NCI-H2107 treated with DMSO at 0.1 percent for 48 hours (cell line): ENCODE results near the gene PARVB.

Source experiments
- DNase-seq: peaks from one replicate; lab custom pipeline; 2025; ENCODE audit not compliant: unreplicated experiment; lab: John Stamatoyannopoulos, UW

The PARVB gene

DNA sequence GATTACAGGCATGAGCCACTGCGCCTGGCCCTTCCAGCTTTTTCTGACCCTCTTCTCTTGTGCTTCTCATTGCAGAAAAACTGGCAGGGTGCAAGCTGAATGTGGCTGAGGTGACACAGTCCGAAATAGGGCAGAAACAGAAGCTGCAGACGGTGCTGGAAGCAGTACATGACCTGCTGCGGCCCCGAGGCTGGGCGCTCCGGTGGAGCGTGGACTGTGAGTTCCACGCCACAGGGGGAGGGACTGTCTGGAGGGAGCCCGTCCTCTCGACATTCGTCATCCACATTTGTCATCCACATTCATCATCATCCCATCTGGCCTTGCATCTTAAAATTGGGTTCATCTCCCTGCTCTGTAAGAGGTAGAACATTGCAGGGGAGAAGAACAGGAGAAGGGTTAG is 107.3 kb downstream of the PARVB start:
- no peak for DNase-seq

DNA sequence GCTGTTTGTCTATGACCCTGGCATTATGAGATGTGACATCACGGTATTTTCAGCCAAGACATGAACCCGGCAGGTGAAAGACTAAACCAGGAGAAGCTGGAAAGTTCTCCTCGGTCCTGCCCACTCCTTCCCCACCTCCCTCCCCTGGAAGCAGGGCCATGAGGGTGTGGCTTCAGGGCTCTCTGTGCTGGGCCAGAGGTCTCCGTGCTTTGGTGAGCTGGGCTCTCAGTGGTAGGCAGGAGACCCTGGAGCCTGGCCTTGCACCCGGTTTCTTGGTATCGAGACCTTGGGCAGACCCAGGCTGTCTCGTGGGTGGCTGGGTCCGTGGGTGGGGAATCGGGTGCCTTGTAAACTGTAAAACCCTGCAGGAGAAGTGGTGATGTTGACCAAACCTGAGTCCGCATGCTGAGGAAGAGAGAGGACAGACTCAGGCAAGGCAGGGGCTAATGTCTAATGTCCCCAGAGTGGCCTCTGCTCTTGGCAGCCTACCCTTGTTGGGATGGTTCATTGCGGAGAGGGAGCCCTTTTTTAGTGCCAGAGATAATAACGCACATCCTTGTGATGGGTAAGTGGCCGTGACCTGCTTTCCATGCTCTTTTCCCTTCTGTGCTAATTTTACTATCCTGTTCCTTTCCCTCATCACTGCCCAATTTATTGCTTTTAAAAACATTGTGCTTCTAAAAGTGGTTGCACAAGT is 108.0 kb downstream of the PARVB start:
- DNase-seq = no peak

- DNase-seq = peak; percentile 27
Measured at GRCh38 chr22:44132724-44133123, 108.6 kb downstream of the PARVB start.

DNA sequence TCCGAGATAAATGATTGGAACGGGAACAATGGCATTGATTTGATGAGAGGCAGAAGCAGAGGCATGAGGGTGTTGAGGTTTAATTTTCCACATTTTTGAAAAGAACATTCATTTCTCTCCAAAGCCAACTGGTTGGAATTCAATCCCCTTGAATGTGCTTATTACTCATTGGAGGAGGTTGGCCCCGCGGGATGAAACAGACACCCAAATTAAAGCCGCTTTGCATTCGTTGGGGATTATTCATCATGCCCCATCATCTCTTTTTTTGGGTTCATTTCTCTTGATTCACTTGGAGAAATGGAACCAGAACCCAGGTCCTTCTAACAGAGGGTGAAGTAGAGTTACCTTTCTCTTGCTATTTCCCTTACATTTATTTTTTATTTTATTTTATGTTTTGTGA is 109.1 kb downstream of the PARVB start:
- DNase-seq = no peak

GRCh38 chr22:44133901-44134571 is 109.9 kb downstream of the PARVB start:
- no peak for DNase-seq

GRCh38 chr22:44136112-44136511 is 112.0 kb downstream of the PARVB start:
- DNase-seq = no peak

GRCh38 chr22:44136786-44137185 is 112.7 kb downstream of the PARVB start:
- no peak for DNase-seq

DNA sequence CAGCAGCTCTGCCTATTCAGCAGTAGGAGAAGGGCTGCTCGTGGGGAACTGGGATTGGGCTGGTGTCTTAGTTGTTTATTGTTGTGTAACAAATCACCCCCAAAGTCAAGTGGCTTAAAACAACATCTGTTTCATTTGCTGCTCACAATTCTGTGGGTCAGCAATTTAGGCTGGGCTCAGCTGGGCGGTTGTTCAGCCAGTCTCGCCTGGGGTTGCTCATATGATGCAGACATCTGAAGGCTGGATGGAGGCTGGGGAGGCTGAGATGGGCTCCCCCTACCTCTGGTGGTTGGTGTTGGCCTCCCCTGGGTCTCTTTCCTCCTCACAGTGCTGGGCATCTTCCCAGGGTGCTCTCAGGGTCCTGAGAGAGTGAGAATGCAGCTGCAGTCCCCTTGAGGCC is 113.3 kb downstream of the PARVB start:
- no peak for DNase-seq

DNA sequence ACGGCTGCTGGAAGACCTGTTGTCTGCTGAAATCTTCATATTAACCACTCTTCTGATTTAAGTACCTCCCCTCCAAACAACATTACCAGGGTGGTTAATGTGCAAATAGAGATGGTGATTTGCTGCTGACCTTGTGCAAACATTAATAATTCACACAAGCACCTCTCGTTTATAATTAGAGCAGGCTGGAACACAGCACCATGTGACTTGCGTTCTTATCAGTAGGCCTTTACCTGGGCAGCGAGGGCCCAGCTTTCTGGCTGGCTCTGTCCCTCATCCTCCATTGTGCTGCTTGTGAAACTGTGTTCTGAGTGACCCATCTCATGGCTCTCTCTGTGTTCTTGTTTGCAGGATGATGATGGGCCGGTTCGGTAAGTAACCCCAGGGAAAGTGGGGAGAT is 115.7 kb downstream of the PARVB start:
- DNase-seq = no peak

- DNase-seq = no peak
Measured at GRCh38 chr22:44142421-44143104, 118.5 kb downstream of the PARVB start.

- DNase-seq = no peak
Measured at GRCh38 chr22:44143105-44143474, 119.0 kb downstream of the PARVB start.

DNA sequence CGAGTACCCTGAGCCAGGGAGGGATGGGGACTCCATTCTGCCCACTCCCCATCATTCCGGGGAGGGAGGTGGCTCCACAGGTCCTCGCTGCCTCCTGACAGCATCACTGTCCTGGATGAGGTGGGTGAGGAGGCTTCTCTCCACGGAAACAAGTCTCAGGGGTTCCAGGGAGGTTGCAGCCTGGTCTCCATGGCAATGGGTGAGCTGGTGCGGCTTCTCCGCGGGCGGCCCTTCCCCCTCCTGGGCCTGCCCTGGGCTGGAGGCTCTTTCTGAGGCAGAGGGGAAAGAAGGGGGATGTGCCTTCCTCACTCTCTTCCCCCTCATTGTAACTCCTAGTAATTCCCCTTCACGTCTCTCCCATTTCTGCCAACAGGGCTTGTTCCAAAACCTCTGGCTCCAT is 119.5 kb downstream of the PARVB start:
- DNase-seq = no peak

DNA sequence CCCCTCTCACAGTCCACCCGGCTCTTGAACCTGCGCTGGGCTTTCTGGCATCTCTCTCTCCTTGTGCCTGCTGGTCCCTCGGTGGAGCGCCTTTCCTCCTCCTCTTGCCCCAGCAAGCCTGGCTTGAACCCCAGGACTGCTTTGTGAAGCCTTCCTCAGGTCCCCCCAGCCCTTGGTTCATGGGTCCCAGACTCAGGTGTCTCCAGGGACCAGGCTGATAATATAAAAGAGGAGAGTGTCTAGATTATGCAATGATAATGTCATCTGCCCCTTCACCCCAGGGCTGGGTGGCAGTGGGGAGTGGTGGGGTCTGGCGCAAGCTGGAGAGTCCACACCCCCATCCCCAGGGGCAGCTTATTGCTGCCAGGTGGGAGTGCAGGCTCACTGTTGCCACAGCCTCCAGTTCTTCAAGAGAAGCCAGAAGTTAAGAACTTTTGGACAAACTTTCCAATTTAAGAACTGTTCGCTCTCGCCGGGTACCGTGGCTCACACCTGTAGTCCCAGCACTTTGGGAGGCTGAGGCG is 120.0 kb downstream of the PARVB start:
- DNase-seq = no peak

DNA sequence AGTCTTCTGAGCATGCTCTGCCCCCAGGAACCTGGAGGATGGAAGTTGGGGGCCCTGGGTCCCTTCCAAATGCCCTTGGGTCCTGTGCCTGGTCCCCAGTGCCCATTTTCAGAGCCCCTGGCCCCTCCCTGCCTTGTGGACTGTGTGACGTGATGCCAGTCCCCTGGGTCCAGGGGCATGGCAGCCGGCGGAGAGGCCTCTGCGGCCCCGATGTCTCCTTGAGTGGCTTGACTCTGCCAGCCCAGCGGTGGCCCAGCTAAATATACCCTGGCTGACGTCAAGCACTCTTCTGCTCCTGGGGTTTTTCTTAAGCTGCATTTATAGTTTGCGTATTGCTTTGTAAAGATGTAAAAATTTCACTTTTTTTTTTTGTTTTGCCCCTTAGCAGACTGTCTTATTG is 121.4 kb downstream of the PARVB start:
- DNase-seq = no peak

- DNase-seq = no peak
Measured at GRCh38 chr22:44146088-44146861, 122.2 kb downstream of the PARVB start.

DNA sequence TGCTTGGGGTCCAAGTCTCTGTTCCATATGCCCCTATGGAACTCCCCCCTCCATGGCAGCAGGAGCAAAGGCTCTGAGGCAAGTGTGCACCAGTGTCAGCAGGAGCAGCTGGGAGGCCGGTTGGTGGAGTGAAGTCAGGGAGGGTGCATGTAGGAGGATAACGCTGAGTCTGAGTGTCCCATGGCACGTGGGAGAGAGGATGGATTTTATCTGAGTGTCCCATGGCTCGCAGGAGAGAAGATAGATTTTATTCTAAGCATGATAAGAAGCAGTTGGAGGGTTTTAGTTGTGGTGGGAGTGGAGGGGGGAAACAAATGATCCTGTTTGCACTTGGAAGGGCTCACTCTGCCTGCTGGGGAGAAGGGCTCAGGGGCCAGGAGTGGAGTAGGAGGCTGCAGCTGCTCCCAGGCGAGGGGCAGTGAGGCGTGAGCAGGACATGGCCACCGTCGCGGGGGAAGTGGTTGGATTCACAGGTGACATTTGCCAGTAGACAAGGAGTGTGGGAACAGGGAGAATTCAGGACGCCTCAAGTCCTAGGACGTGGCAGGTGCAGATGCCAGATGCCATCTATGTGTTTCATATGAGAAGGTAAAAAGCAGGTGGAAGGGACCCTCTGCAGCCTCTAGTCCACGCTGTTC is 123.0 kb downstream of the PARVB start:
- no peak for DNase-seq

DNA sequence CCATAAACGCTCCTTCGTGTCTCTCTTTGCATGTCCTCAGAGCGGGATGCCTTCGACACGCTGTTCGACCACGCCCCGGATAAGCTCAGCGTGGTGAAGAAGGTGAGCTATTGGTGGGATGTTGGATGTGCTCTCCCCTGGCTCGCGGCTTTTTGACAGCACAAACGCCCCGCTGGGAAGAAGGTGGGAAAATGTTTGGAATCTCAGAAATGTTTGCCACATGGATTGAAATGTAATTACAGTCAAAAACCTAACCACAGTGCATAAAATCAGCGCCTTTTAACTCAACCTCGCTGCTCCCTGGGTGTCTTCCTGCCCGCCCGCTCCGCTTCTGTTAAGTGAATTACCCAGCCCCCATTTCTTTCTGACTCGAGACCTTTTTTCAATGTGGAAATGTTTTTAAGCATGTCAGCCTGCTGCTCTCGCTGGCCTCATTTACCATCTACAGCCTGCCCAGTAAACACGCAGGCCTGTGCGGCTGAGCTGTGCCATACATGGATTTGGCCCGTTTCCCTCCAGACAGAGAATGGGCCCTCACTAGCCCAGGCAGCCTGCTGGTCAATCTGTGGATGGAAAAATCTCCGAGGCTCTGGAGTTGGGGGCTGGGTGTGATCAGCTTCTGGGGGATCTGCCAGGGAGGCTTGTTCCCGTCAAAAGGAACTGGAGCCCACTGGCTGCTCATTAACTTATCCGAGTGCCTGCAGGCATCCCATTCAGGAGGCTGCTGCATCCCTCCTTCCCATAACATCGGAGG is 123.9 kb downstream of the PARVB start:
- no peak for DNase-seq

- no peak for DNase-seq
Measured at GRCh38 chr22:44151676-44152075, 127.6 kb downstream of the PARVB start.

GRCh38 chr22:44153710-44154109 is 129.6 kb downstream of the PARVB start:
- no peak for DNase-seq

DNA sequence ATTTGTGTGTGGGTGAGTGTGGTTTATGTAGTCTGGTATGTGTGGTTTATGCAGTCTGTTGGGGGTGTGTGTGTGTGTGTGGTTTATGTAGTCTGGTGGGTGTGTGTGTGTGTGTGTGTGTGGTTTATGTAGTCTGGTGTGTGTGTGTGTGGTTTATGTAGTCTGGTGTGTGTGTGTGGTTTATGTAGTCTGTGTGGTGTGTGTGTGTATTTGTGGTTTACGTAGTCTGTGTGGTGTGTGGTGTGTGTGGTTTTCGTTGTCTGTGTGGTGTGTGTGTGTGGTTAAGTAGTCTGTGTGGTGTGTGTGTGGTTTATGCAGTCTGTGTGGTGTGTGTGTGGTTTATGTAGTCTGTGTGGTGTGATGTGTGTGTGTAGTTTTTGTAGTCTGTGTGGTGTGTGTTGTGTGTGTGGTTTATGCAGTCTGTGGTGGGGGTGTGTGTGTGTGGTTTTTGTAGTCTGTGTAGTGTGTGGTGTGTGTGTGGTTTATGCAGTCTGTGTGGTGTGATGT is 130.4 kb downstream of the PARVB start:
- no peak for DNase-seq
